ENCODE measurements around the gene SLC25A21. TPM values are rescaled to one million over a fixed set of nuclear protein-coding genes. Genes with fewer than 3 reads are reported as not detected.
"Not testable (repeated sequence)": the region's sequence is repeated elsewhere in the genome, so short reads cannot be mapped to it uniquely, and the experiment has no call there.

Gene SLC25A21
- total RNA-seq, 1 donor from 2014 or later, result 2.3 TPM

DNA sequence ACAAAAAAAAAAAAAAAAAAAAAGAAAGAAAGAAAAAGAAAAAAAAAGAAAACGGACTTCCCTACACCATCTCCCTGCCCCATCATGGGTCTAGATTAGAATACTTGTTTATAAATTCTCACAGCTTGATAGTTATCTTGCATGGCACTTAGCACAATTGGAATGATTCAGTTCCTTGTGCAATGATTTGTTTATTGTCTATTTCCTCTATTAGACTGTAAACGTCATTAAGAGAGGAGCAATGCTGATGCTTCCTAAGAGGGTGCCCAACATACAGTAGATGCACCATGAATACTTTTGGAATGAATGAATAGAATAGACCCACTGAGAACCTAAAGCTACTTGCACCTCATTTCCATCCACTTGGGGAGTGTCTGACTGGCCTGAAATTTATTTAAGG, 469.9 kb downstream of the SLC25A21 start:
- TF ChIP-seq, protein P1, sequence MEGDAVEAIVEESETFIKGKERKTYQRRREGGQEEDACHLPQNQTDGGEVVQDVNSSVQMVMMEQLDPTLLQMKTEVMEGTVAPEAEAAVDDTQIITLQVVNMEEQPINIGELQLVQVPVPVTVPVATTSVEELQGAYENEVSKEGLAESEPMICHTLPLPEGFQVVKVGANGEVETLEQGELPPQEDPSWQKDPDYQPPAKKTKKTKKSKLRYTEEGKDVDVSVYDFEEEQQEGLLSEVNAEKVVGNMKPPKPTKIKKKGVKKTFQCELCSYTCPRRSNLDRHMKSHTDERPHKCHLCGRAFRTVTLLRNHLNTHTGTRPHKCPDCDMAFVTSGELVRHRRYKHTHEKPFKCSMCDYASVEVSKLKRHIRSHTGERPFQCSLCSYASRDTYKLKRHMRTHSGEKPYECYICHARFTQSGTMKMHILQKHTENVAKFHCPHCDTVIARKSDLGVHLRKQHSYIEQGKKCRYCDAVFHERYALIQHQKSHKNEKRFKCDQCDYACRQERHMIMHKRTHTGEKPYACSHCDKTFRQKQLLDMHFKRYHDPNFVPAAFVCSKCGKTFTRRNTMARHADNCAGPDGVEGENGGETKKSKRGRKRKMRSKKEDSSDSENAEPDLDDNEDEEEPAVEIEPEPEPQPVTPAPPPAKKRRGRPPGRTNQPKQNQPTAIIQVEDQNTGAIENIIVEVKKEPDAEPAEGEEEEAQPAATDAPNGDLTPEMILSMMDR (IDR thresholded peaks at IDR 0.05; ENCODE audit: unreplicated experiment), result no peak
- DNase-seq (ENCODE audit: low spot score in 2 of 2, unreplicated experiment in 2 of 2), result no peak
- Mint-ChIP-seq H3K4me3 (no peak overlapping the region), H3K27me3 (ENCODE audit: low read depth) (no peaks in the 10 kb centered on the region), H3K27ac (no peak overlapping the region), H3K9me3 (peaks cover 15% of the 10 kb centered on the region), H3K36me3 (peaks cover 5% of the 10 kb centered on the region), H3K4me1 (peaks cover 8% of the 10 kb centered on the region)

DNA sequence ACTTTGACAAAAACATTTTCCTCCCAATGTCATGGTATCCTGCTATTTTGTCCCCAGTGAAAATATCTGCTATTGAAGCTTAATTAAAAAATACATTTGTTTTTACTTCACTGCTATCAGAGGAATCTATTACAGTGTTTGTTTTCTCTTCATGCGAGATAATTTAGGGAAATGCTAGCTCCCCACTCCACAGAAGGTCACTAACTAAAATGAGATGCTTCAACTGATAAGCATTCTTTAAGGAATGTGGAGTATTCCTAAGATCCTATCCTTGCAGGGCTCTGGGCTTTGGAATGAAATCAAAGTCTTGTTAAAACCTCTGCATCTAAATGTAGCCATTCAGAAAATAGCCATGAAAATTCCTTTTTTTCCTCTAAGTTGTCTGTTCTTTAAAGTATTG, 471.3 kb downstream of the SLC25A21 start:
- Mint-ChIP-seq H3K4me1 (peaks cover 8% of the 10 kb centered on the region), H3K4me3 (no peak overlapping the region), H3K27ac (peak overlapping the region; percentile 76), H3K9me3 (peaks cover 22% of the 10 kb centered on the region), H3K27me3 (ENCODE audit: low read depth) (no peaks in the 10 kb centered on the region), H3K36me3 (peaks cover 5% of the 10 kb centered on the region)
- no peak for DNase-seq (ENCODE audit: low spot score in 2 of 2, unreplicated experiment in 2 of 2)
- TF ChIP-seq, protein P1 (IDR thresholded peaks at IDR 0.05; ENCODE audit: unreplicated experiment), result no peak

DNA sequence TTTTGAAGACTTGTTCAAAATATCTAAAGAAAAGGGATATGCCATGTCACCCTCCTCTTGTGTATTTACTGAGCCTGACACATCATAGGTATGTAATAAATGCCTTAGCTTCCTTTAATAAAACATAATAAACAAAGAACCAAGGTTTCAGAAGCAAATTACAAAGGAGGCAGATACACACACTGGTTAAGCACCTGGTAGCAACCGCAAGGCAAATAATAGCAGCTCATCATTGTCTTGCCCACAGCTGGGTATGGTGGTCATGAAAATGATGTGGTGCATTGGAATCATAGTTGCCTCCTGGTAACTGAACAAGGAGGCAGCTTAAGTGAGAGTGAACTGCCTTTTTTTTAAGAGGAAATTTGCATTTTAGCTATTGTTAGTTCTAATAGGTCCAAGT, 471.8 kb downstream of the SLC25A21 start:
- Mint-ChIP-seq H3K27me3 (ENCODE audit: low read depth) (no peaks in the 10 kb centered on the region), H3K36me3 (peaks cover 5% of the 10 kb centered on the region), H3K27ac (no peak overlapping the region), H3K4me1 (peaks cover 8% of the 10 kb centered on the region), H3K9me3 (peaks cover 24% of the 10 kb centered on the region), H3K4me3 (no peak overlapping the region)
- DNase-seq (ENCODE audit: low spot score in 2 of 2, unreplicated experiment in 2 of 2), result no peak
- TF ChIP-seq, protein P1 (IDR thresholded peaks at IDR 0.05; ENCODE audit: unreplicated experiment), result no peak

DNA sequence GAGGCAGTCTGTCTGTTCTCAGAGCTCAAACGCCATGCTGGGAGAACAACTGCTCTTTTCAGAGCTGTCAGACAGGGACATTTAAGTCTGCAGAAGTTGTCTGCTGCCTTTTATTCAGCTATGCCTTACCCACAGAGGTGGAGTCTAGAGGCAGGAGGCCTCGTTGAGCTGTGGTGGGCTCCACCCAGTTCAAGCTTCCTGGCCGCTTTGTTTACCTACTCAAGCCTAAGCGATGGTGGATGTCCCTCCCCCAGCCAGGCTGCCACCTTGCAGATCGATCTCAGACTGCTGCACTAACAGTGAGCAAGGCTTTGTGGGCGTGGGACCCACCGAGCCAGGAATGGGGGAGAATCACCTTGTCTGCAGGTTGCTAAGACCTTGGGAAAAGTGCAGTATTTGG, 473.0 kb downstream of the SLC25A21 start:
- H3K4me3 Mint-ChIP-seq, result not testable (repeated sequence)

DNA sequence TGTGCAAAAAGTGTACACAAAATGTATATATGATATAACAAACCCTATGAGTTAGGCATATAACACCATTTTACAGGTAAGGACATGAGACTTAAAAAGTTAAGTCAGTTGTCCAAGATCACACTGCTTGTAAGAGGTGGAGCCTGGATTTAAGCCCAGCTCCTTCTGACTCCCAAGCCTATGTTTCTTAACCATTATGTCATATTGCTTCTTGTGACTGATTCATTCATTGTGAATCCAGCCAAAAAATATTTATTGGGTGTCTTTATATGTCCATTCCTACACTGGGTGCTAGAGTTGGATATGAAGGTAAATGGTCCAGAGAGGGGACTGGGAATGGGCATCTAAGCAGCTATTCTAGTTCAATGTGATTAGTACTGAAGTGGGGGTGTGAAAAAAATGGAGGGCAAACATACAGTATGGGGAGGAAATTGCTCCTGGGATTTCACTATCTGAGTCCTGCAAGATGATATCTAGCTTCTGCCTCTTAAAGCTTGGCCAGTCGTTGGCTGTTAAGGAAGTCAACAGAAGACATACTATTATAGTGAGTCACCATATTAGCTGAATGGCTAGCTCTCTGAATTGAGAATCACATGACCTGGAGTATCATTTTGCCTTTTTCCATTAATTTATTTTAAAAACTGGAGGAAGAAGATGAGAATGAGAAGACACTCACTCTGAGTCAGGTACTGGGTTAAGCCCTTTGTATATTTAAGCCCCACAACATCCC, 481.9 kb downstream of the SLC25A21 start:
- H3K4me1 Mint-ChIP-seq, result peaks cover 1% of the 10 kb centered on the region
- no peak for DNase-seq (ENCODE audit: low spot score in 2 of 2, unreplicated experiment in 2 of 2)
- H3K36me3 Mint-ChIP-seq, result no peaks in the 10 kb centered on the region
- no peaks in the 10 kb centered on the region for H3K27me3 Mint-ChIP-seq (ENCODE audit: low read depth)
- H3K4me3 Mint-ChIP-seq, result no peak overlapping the region
- H3K9me3 Mint-ChIP-seq, result peaks cover 3% of the 10 kb centered on the region
- TF ChIP-seq, protein P1 (IDR thresholded peaks at IDR 0.05; ENCODE audit: unreplicated experiment), result no peak
- no peak overlapping the region for H3K27ac Mint-ChIP-seq

More for the DNA sequence above, 473.0 kb downstream of the SLC25A21 start:
- H3K36me3 Mint-ChIP-seq; H3K27me3 Mint-ChIP-seq (ENCODE audit: low read depth); H3K4me1 Mint-ChIP-seq; DNase-seq (ENCODE audit: low spot score in 2 of 2, unreplicated experiment in 2 of 2); H3K27ac Mint-ChIP-seq: not testable (repeated sequence)
- peaks cover 29% of the 10 kb centered on the region for H3K9me3 Mint-ChIP-seq

DNA sequence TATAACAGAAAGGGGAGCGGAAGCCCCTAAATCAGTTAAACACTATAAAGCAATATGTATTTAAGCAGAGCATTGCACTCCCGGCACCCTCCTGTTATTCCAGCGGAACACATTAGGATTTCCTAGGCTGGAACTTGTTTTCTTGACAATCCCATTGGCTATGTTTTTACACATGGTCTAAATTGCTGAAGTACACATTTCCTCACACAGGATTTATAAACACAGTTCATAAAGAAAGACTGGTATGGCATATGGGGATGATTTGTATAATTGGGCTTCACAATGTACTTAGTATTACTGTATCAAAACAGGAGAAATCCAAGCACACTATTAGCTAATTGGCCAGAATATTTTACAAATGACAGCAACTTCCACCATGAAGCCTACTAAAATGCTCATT, 487.5 kb downstream of the SLC25A21 start:
- no peak overlapping the region for H3K27ac Mint-ChIP-seq
- DNase-seq (ENCODE audit: low spot score in 2 of 2, unreplicated experiment in 2 of 2), result no peak
- H3K4me1 Mint-ChIP-seq, result peaks cover 3% of the 10 kb centered on the region
- H3K36me3 Mint-ChIP-seq, result no peaks in the 10 kb centered on the region
- TF ChIP-seq, protein P1 (IDR thresholded peaks at IDR 0.05; ENCODE audit: unreplicated experiment), result no peak
- H3K4me3 Mint-ChIP-seq, result no peak overlapping the region
- peaks cover 4% of the 10 kb centered on the region for H3K27me3 Mint-ChIP-seq (ENCODE audit: low read depth)
- H3K9me3 Mint-ChIP-seq, result no peaks in the 10 kb centered on the region
